Thyroid gland (tissue), 4 donors: ENCODE data around the gene PLSCR2.

ENCODE experiments used
- CTCF ChIP-seq, 6 experiments: fragments of 200-600 bp in 3 of 6; fragments of 450-650 bp in 3 of 6; sonication (generic) in 3 of 6; IDR thresholded peaks; one replicate each; pipeline ENCODE4 v1.5.1; 2016 to 2019; ENCODE audit warnings: antibody characterized with exemption in 6 of 6, mild to moderate bottlenecking in 2 of 6, inconsistent platforms in 1 of 6, moderate library complexity in 1 of 6
- POLR2A ChIP-seq, 2 donors: fragments of 450-650 bp; IDR thresholded peaks; one replicate each; pipeline ENCODE4 v1.6.1; 2017; ENCODE audit warnings: antibody characterized with exemption in 2 of 2, mild to moderate bottlenecking in 2 of 2, moderate library complexity in 1 of 2

GRCh38 chr3:146464005-146464595 lies 5.3 kb downstream of the PLSCR2 start:
- no peak for TF ChIP-seq POLR2A (IDR thresholded peaks at IDR 0.05)
- TF ChIP-seq CTCF (IDR thresholded peaks at IDR 0.05) = no peak
